DND-41 (cell line): ENCODE data around the gene CDC37L1.

Source experiments
- EZH2 ChIP-seq: IDR thresholded peaks from 3 replicates; pipeline ENCODE4 v1.6.1; 2012; ENCODE audit warnings: borderline replicate concordance, low read depth, mild to moderate bottlenecking, moderate library complexity, low read length, inconsistent platforms; ENCODE audit not compliant: severe bottlenecking
- TF ChIP-seq, protein P1 (sequence below): IDR thresholded peaks from 2 replicates; pipeline ENCODE4 v1.5.1; 2012; ENCODE audit warnings: borderline replicate concordance, low read length, moderate library complexity, mild to moderate bottlenecking; ENCODE audit not compliant: poor library complexity, severe bottlenecking; ENCODE audit errors: extremely low read depth

DNA sequence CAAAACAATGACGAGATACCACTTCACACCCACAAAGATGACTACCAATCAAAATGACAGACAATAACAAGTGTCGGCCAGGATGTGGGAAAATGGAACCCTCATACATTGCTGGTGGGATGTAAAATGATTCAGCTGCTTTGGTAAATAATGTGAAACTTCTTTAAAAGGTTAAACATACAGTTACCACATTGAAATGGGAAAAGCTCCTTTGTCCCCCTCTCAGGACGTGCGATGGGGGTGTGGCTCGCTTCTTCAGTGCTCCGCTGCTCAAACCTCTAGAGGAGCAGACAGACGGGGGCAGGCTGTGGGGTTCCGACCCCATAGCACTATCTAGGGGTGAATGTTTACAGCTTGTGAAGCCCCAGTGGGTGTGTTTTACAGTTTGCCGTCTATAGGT lies 25.3 kb upstream of the CDC37L1 start:
- no peak for TF ChIP-seq EZH2
- TF ChIP-seq, protein P1, sequence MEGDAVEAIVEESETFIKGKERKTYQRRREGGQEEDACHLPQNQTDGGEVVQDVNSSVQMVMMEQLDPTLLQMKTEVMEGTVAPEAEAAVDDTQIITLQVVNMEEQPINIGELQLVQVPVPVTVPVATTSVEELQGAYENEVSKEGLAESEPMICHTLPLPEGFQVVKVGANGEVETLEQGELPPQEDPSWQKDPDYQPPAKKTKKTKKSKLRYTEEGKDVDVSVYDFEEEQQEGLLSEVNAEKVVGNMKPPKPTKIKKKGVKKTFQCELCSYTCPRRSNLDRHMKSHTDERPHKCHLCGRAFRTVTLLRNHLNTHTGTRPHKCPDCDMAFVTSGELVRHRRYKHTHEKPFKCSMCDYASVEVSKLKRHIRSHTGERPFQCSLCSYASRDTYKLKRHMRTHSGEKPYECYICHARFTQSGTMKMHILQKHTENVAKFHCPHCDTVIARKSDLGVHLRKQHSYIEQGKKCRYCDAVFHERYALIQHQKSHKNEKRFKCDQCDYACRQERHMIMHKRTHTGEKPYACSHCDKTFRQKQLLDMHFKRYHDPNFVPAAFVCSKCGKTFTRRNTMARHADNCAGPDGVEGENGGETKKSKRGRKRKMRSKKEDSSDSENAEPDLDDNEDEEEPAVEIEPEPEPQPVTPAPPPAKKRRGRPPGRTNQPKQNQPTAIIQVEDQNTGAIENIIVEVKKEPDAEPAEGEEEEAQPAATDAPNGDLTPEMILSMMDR, result no peak
